ENCODE measurements around the gene SPRING1. TPM values are rescaled to one million over a fixed set of nuclear protein-coding genes. Genes with fewer than 3 reads are reported as not detected.

SPRING1 gene
- total and polyA plus RNA-seq, 2 of the 13 experiments (the other 11 are each of a cell fraction or from before 2014, with no cell fraction given), result 20.0 to 51.8 TPM

GRCh38 chr12:116783525-116784237, 45.8 kb upstream of the SPRING1 start:
- DNase-seq (ENCODE audit: low spot score), result no peak
- ChIA-PET CTCF (ENCODE audit: low intra/inter-chr PET ratio, low total read pairs) (no interaction called here), POLR2A (no interaction called here)
- Histone ChIP-seq H3K36me3 (replicated peaks in 1 of 2; ENCODE audit: control insufficient read depth in 1 of 2, insufficient read depth in 2 of 2, low read length in 2 of 2) (peaks cover 0 to 1% of the 10 kb centered on the region in 2 experiments; a peak in 3 of 5 replicates), H3K9me3 (ENCODE audit: low read length) (no peaks in the 10 kb centered on the region), H3K9ac (ENCODE audit: insufficient read depth, low read depth, low read length) (no peak overlapping the region), H3K79me2 (ENCODE audit: insufficient read depth, low read length) (no peaks in the 10 kb centered on the region), H3K27me3 (ENCODE audit: control insufficient read depth in 1 of 2, insufficient read depth in 2 of 2, low read length in 2 of 2) (no peaks in the 10 kb centered on the region), H3K4me2 (ENCODE audit: low read depth, low read length) (no peak overlapping the region), H2AFZ (ENCODE audit: low read length) (no peak overlapping the region), H3K4me1 (ENCODE audit: insufficient read depth, low read length) (no peaks in the 10 kb centered on the region), H4K20me1 (ENCODE audit: insufficient read depth, low read length) (no peaks in the 10 kb centered on the region), H3K27ac (ENCODE audit: extremely low read length, insufficient read depth, low read length) (no peak overlapping the region), H3K4me3 (replicated peaks in 1 of 3; ENCODE audit: insufficient read depth in 1 of 3, low read depth in 2 of 3, low read length in 3 of 3) (no peak overlapping the region)
- no peak for FAIRE-seq
- BruUV-seq (replicated peaks), result no TSS peak
- intact Hi-C loops (cut with micrococcal nuclease; ENCODE audit: unreplicated experiment) (no loop called here), in situ Hi-C loops (cut with HindIII; ENCODE audit: extremely low pct_ligation_motif_present, low pct_unique_long_range_greater_than_20kb) (no loop called here)
- TF ChIP-seq ZNF737 (CRISPR knock-in tag; IDR thresholded peaks at IDR 0.05; ENCODE audit: borderline replicate concordance), result no peak
- peak; percentile 54; the same call in 1 of the 2 replicates for TF ChIP-seq ZNF768 (CRISPR knock-in tag; IDR thresholded peaks at IDR 0.05)
- no peak for ATAC-seq
- 86% methylated on average over 5 of the region's 6 CpGs for WGBS (ENCODE audit: low lambda C conversion rate)

GRCh38 chr12:116780942-116781341, 43.1 kb upstream of the SPRING1 start:
- no peaks in the 10 kb centered on the region for H3K27me3 ChIP-seq (ENCODE audit: control insufficient read depth in 1 of 2, insufficient read depth in 2 of 2, low read length in 2 of 2)
- FAIRE-seq (no peak), ATAC-seq (no peak), DNase-seq (ENCODE audit: low spot score) (no peak)
- POLR2A ChIA-PET, result no interaction called here
- in situ Hi-C loops (cut with HindIII; ENCODE audit: extremely low pct_ligation_motif_present, low pct_unique_long_range_greater_than_20kb) (no loop called here), intact Hi-C loops (cut with micrococcal nuclease; ENCODE audit: unreplicated experiment) (no loop called here)
- BruUV-seq (replicated peaks), result no TSS peak
- H3K4me2 ChIP-seq (ENCODE audit: low read depth, low read length), result no peak overlapping the region
- 73% methylated on average over 4 of the region's 4 CpGs for WGBS (ENCODE audit: low lambda C conversion rate)
- TF ChIP-seq ZNF629 (CRISPR knock-in tag; conservative IDR thresholded peaks at IDR 0.05), result 0 out of 2 replicates have a peak, but pooled peaks have one; percentile 36
- no peak for TF ChIP-seq PRMT3 (CRISPR knock-in tag; IDR thresholded peaks at IDR 0.05; ENCODE audit: borderline replicate concordance, low read depth)
- H2AFZ ChIP-seq (ENCODE audit: low read length), result no peak overlapping the region
- H3K36me3 ChIP-seq (replicated peaks in 1 of 2; ENCODE audit: control insufficient read depth in 1 of 2, insufficient read depth in 2 of 2, low read length in 2 of 2), result peaks cover 0 to 1% of the 10 kb centered on the region in 2 experiments; a peak in 2 of 5 replicates
- H3K4me1 ChIP-seq (ENCODE audit: insufficient read depth, low read length), result no peaks in the 10 kb centered on the region
- no peak overlapping the region for H3K27ac ChIP-seq (ENCODE audit: extremely low read length, insufficient read depth, low read length)
- no peaks in the 10 kb centered on the region for H4K20me1 ChIP-seq (ENCODE audit: insufficient read depth, low read length)
- H3K9ac ChIP-seq (ENCODE audit: insufficient read depth, low read depth, low read length), result no peak overlapping the region
- no peaks in the 10 kb centered on the region for H3K79me2 ChIP-seq (ENCODE audit: insufficient read depth, low read length)
- H3K4me3 ChIP-seq (replicated peaks in 1 of 3; ENCODE audit: insufficient read depth in 1 of 3, low read depth in 2 of 3, low read length in 3 of 3), result no peak overlapping the region
- CTCF ChIA-PET (ENCODE audit: low intra/inter-chr PET ratio, low total read pairs), result no interaction called here
- H3K9me3 ChIP-seq (ENCODE audit: low read length), result no peaks in the 10 kb centered on the region

Data from HepG2 (cell line).